Right ventricle myocardium inferior (tissue), 1 donor: ENCODE data around the gene LRRC37B. TPM values are rescaled to one million over a fixed set of nuclear protein-coding genes. Genes with fewer than 3 reads are reported as not detected.
"Not testable (repeated sequence)": the region's sequence is repeated elsewhere in the genome, so short reads cannot be mapped to it uniquely, and the experiment has no call there.

Experiments
- ATAC-seq: fragments of 200-7000 bp; cut with Tn5 transposase; one replicate; pipeline ENCODE4 v1.9.1; 2020; ENCODE audit warnings: mild to moderate bottlenecking, moderate library complexity
- DNase-seq: peaks from one replicate; pipeline ENCODE4 v3.0.0; 2021; ENCODE audit errors: missing footprints
- intact Hi-C: fragments of 100-400 bp; cut with DNase I; formaldehyde crosslinking; loops from one replicate; pipeline ENCODE4 v1.11.0; 2022
- total RNA-seq: library from RNA; stranded (reverse); fragmentation: NEBNext Ultra II Directional; extraction: Animal tissue kit (Norgen Biotek cat#: 25700); gene quantifications from one replicate; pipeline ENCODE4 v1.2.1, GENCODE V29; 2021
- donor health status: DM: no; HTN: yes; CAD: no; lungs with severe emphysema.

Gene LRRC37B
- total RNA-seq, 1 donor from 2014 or later: 3.2 TPM

DNA sequence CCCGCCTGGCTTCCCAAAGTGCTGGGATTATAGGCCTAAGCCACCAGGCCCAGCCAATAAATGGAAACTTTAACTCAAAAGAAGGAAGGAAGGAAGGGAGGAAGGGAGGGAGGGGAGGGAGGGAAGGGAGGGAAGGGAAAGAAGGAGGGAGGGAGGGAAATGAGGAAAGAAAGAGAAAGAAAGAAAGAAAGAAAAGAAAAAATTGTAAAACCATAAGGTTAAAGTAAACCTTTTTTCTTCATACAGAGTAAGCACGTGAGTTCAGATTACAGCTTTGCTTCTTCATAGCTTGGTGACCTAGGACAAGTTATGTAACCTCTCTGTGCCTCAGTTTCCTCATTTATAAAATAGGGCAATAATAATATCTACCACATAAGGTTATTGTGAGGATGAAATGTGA is 26.0 kb downstream of the LRRC37B start:
- intact Hi-C loops: no loop called here
- DNase-seq (no peak), ATAC-seq (no peak)

- intact Hi-C loops, DNase-seq, ATAC-seq: not testable (repeated sequence)
Measured at GRCh38 chr17:32033812-32034211, 26.6 kb downstream of the LRRC37B start.

GRCh38 chr17:32040246-32040645 is 33.1 kb downstream of the LRRC37B start:
- intact Hi-C loops, ATAC-seq, DNase-seq: not testable (repeated sequence)

- DNase-seq, intact Hi-C loops, ATAC-seq: not testable (repeated sequence)
Measured at GRCh38 chr17:32041306-32041875, 34.2 kb downstream of the LRRC37B start.

- DNase-seq, intact Hi-C loops, ATAC-seq: not testable (repeated sequence)
Measured at GRCh38 chr17:32042266-32042665, 35.1 kb downstream of the LRRC37B start.

DNA sequence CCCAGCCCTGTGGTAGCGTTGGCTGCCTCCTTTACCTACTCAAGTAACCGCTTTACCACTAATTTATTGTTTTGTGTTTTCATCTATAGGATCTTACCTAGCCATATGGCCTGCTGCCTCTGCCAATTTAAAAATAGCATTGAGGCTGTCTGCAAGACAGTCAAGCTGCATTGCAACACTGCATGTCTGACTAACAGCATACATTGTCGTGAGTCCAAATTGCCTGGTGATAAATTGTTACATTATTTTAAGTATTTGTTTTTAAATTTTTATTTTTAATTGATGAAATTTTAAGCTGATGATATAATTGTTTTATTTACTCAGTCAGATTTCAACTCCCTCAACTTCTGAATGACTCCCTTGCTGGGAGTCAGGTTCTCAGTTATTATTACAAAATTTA is 38.4 kb downstream of the LRRC37B start:
- intact Hi-C loops, ATAC-seq: not testable (repeated sequence)

GRCh38 chr17:32047663-32048062 is 40.5 kb downstream of the LRRC37B start:
- DNase-seq, ATAC-seq, intact Hi-C loops: not testable (repeated sequence)

More for the DNA sequence above, 38.4 kb downstream of the LRRC37B start:
- DNase-seq: not testable (repeated sequence)

DNA sequence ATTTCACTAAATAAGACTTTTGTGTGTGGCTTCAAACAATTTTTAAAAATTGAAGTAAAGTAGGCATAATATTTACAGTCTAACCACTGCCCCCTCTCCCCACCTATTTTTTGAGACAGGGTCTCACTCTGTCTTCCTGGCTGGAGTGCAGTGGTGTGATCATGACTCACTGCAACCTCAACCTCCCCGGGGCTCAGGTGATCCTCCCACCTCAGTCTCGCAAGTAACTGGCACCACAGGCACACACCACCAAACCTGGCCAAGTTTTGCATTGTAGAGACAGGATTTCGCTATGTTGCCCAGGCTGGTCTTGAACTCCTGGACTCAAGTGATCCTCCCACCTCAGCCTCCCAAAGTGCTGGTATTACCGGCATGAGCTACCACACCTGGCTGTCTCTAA is 47.8 kb downstream of the LRRC37B start:
- DNase-seq, ATAC-seq, intact Hi-C loops: not testable (repeated sequence)

DNA sequence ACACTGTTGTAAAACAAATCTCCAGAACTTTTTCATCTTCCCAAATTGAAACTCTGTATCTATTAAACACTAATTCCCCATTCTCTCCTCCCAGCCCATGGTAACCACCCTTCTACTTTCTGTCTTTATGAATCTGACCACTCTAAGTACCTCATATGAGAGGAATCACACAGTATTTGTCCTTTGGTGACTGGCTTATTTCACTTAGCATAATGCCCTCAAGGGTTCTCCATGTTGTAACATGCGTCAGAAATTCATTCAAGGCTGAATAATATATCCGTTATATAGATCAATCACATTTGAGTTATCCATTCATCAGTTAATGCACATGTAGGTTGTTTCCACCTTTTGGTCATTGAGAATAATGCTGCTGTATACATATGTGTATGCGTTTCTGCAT is 48.2 kb downstream of the LRRC37B start:
- ATAC-seq, DNase-seq, intact Hi-C loops: not testable (repeated sequence)

DNA sequence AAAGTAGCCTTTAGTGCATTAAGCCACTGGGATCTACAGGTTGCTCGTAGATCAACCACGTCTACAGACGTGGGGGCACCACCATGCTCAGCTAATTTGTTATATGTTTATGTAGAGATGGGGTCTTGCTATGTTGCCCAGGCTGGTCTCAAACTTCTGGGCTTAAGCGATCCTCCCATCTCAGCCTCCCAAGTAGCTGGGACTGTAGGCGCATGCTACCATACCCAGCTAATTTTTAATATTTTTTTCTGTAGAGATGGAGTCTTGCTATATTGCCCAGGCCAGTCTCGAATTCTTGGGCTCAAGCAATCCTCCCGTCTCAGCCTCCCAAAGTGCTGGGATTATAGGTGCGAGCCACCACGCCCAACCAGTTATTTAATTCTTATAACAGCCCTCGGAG is 49.3 kb downstream of the LRRC37B start:
- ATAC-seq, intact Hi-C loops, DNase-seq: not testable (repeated sequence)

DNA sequence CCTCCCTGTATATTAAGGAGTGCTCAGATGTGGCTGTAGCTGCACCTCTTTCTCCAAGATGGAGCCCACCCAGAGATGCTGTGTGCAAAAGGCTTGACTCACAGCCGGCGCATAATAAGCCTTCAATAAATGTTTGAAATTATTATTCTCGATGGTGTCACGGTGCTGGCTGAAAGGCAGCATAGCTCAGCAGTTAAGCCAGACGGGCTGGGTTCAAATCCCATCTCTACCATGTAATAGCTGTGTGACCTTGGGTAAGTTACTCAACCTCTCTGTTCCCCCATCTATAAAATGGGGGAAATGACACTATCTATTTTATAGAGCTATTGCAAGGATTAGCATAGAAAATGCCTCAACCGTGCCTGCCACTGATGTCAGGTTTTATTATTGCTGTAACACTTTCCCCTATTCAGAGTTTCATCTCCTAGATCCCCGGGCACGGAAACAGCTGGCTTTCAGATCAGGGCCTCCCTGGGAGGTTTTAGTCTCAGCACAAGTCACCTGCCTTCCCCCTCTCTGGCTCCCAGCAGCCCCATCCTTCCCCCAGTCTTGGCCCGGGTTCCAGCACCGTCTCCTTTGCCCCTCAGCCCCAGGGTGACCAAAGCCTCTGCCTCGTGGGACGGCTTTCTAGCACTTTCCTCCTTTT is 50.4 kb downstream of the LRRC37B start:
- DNase-seq, ATAC-seq, intact Hi-C loops: not testable (repeated sequence)

DNA sequence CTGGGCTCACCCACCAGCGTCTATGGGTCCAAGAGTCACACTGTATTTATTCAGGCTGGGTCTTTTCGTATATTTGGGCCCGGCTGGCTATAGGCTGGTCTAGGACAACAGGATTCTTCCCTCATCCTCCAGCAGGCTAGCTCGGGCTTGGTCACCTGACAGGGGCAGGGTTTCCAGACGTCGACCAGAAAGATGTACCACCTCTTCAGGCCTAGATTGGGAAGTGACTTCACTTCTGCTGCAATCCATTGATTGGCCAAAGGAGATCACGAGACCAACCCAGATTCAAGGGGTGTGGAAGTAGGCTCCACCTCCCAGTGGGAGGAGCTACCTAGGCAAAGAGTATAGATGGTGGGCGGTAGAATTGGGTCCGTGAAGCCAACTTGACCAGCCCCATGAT is 53.5 kb downstream of the LRRC37B start:
- ATAC-seq, DNase-seq, intact Hi-C loops: not testable (repeated sequence)

- ATAC-seq, intact Hi-C loops, DNase-seq: not testable (repeated sequence)
Measured at GRCh38 chr17:32061840-32062239, 54.7 kb downstream of the LRRC37B start.

DNA sequence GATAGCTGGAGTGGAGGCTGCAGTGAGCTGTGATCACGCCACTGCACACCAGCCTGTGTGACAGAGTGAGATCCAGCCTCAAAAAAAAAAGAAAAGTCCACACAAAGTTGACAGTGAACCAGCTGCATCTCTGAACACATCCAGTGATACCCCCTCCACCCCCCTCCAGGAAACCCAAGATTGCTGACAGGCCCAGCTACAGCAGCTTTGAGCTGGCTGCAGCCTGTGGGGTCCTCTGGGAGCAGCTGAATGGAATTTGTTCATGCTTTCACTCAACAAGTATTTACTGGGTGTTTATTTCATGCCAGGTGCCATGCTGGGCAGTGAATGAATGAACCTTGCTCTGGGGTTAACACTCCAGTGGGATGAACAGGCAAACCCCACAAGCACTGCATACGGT is 56.9 kb downstream of the LRRC37B start:
- intact Hi-C loops, ATAC-seq, DNase-seq: not testable (repeated sequence)

DNA sequence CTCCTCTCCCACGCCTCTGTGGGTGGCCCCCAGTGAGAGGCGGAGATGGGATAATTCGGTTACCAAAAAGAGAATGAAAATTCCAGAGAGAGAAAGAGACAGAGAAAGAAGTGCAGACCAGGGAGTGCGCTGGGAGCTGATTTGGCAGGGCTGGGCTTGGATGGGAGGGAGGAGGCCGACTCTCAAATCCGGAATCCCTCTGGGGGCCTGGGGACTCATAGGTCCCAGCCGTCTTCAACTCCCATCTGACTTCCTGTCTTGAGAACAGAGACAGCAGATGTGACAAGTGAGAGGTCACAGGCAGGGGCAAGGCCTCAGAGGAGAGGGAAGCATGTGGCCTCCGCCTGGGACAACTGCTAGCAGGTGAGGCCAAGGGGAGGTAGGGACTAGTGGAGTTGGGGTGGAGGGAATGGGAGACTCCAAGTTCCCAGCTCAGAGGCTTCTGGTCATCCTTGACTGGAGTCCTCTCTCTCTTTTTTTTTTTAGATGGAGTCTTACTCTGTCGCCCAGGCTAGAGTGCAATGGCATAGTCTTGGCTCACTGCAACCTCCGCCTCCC is 59.0 kb downstream of the LRRC37B start:
- intact Hi-C loops, DNase-seq: not testable (repeated sequence)
- ATAC-seq: peak; percentile 29

GRCh38 chr17:32066863-32067642 is 59.9 kb downstream of the LRRC37B start:
- peak; percentile 79 for ATAC-seq
- intact Hi-C loops: not testable (repeated sequence)
- peak; percentile 84 for DNase-seq

GRCh38 chr17:32069067-32069466 is 61.9 kb downstream of the LRRC37B start:
- intact Hi-C loops, ATAC-seq, DNase-seq: not testable (repeated sequence)

- DNase-seq, intact Hi-C loops, ATAC-seq: not testable (repeated sequence)
Measured at GRCh38 chr17:32071961-32072360, 64.8 kb downstream of the LRRC37B start.

- intact Hi-C loops, DNase-seq, ATAC-seq: not testable (repeated sequence)
Measured at GRCh38 chr17:32073131-32073530, 65.9 kb downstream of the LRRC37B start.
